Vagina (tissue), 2 donors: Measurements from ENCODE around the gene ANKRD11. TPM values are rescaled to one million over a fixed set of nuclear protein-coding genes. Genes with fewer than 3 reads are reported as not detected.
"Not testable (repeated sequence)": the region's sequence is repeated elsewhere in the genome, so short reads cannot be mapped to it uniquely, and the experiment has no call there.

Source experiments
- DNase-seq, 2 donors: peaks; one replicate each; pipeline ENCODE4 v3.0.0-alpha.2; 2017; ENCODE audit errors: extremely low spot score in 2 of 2
- H3K27ac ChIP-seq: fragments of 200-600 bp; sonication (generic); one replicate; pipeline ENCODE4 v1.5.1; 2019
- H3K27me3 ChIP-seq: fragments of 200-600 bp; sonication (generic); one replicate; pipeline ENCODE4 v1.5.1; 2019
- H3K36me3 ChIP-seq, 2 donors: fragments of 200-600 bp; sonication (generic); one replicate each; pipeline ENCODE4 v1.5.1; 2017 to 2019
- H3K4me1 ChIP-seq: fragments of 200-600 bp; sonication (generic); one replicate; pipeline ENCODE4 v1.5.1; 2019
- H3K4me3 ChIP-seq, 2 donors: fragments of 200-600 bp; sonication (generic); 1 replicate in 1 of 2; 2 replicates in 1 of 2; pipeline ENCODE4 v1.5.1; 2016 to 2019
- H3K9me3 ChIP-seq: fragments of 200-600 bp; sonication (generic); one replicate; pipeline ENCODE4 v1.5.1; 2019
- POLR2A ChIP-seq, 2 donors: fragments of 450-650 bp; IDR thresholded peaks; one replicate each; pipeline ENCODE4 v1.6.1; 2017; ENCODE audit warnings: antibody characterized with exemption in 2 of 2, mild to moderate bottlenecking in 2 of 2, moderate library complexity in 2 of 2
- POLR2AphosphoS5 ChIP-seq, 2 donors: sonication (generic); formaldehyde crosslinking; IDR thresholded peaks; one replicate each; pipeline ENCODE4 v1.9.0; 2017; ENCODE audit warnings: antibody characterized with exemption in 2 of 2, mild to moderate bottlenecking in 2 of 2, low read depth in 1 of 2; ENCODE audit not compliant: insufficient read depth in 1 of 2
- intact Hi-C: fragments of 100-400 bp; cut with DNase I; formaldehyde crosslinking; loops from one replicate; pipeline ENCODE4 v1.15.1; 2023
- total RNA-seq: library from RNA; depleted of rRNA; stranded (reverse); fragments of >200 nt; gene quantifications from one replicate; pipeline ENCODE4 v1.2.3, GENCODE V29; 2016
- TF ChIP-seq, protein P1 (sequence below), 3 experiments: fragments of 450-650 bp in 2 of 3; fragments of 200-600 bp in 1 of 3; sonication (generic) in 1 of 3; IDR thresholded peaks; one replicate each; pipeline ENCODE4 v1.5.1; 2017 to 2019; ENCODE audit warnings: antibody characterized with exemption in 3 of 3, mild to moderate bottlenecking in 2 of 3, moderate library complexity in 2 of 3

The ANKRD11 gene
- total RNA-seq, 1 donor from 2014 or later = 135 TPM

DNA sequence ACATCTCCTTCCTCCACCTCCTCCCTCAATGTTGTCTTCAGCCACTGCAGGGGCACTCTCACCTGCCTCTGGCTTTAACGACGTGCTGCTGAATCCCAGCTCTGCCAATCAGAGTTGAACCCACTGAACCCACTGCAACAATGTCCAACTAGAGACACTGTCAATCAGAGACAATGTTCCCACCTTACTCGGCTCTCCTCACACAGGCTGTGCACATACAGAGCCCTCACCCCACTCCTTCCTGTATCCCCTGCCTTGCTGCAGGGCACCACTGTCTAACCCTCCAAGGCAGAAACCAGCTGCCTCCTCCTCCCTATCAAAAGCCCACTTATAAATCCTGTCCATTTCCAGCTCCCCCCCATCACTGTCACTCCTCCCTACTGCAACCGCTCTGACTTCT, 58.7 kb downstream of the ANKRD11 start:
- DNase-seq = no peak
- intact Hi-C loops = no loop called here
- TF ChIP-seq POLR2AphosphoS5 (IDR thresholded peaks at IDR 0.05; ENCODE audit: insufficient read depth in 1 of 2, low read depth in 1 of 2) (no peak), POLR2A (IDR thresholded peaks at IDR 0.05) (no peak)
- TF ChIP-seq, protein P1, sequence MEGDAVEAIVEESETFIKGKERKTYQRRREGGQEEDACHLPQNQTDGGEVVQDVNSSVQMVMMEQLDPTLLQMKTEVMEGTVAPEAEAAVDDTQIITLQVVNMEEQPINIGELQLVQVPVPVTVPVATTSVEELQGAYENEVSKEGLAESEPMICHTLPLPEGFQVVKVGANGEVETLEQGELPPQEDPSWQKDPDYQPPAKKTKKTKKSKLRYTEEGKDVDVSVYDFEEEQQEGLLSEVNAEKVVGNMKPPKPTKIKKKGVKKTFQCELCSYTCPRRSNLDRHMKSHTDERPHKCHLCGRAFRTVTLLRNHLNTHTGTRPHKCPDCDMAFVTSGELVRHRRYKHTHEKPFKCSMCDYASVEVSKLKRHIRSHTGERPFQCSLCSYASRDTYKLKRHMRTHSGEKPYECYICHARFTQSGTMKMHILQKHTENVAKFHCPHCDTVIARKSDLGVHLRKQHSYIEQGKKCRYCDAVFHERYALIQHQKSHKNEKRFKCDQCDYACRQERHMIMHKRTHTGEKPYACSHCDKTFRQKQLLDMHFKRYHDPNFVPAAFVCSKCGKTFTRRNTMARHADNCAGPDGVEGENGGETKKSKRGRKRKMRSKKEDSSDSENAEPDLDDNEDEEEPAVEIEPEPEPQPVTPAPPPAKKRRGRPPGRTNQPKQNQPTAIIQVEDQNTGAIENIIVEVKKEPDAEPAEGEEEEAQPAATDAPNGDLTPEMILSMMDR (IDR thresholded peaks at IDR 0.05) = no peak
- Histone ChIP-seq H3K4me3 (no peak overlapping the region), H3K36me3 (no peaks in the 10 kb centered on the region), H3K27ac (no peak overlapping the region), H3K4me1 (peaks cover 69% of the 10 kb centered on the region), H3K9me3 (no peaks in the 10 kb centered on the region), H3K27me3 (no peaks in the 10 kb centered on the region)

DNA sequence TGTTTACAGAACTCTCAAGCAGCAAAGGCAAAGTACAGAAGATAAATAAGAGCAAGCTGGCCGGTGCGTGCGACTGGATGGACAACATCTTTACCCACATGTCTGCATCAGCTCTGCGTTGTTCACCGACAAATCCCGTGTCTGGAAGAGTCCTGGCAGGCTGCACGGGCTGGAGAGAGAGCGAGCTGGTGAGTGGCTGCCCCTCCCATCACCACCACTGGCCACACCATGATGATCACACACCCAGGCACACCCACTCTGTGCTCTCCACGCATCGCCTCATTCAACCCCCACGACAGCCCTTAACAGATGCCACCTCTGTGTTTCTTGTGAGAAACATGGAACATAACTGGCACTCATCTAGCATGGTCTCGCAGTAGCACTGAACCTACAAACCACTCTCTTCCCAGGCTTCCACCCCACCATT, 59.2 kb downstream of the ANKRD11 start:
- no peak overlapping the region for H3K27ac ChIP-seq
- H3K9me3 ChIP-seq = no peaks in the 10 kb centered on the region
- no peaks in the 10 kb centered on the region for H3K27me3 ChIP-seq
- H3K4me1 ChIP-seq = peaks cover 71% of the 10 kb centered on the region
- TF ChIP-seq, protein P1 (IDR thresholded peaks at IDR 0.05) = no peak
- no peak for TF ChIP-seq POLR2A (IDR thresholded peaks at IDR 0.05)
- TF ChIP-seq POLR2AphosphoS5 (IDR thresholded peaks at IDR 0.05; ENCODE audit: insufficient read depth in 1 of 2, low read depth in 1 of 2) = no peak
- intact Hi-C loops = no loop called here
- no peaks in the 10 kb centered on the region for H3K36me3 ChIP-seq
- DNase-seq = no peak
- no peak overlapping the region for H3K4me3 ChIP-seq

DNA sequence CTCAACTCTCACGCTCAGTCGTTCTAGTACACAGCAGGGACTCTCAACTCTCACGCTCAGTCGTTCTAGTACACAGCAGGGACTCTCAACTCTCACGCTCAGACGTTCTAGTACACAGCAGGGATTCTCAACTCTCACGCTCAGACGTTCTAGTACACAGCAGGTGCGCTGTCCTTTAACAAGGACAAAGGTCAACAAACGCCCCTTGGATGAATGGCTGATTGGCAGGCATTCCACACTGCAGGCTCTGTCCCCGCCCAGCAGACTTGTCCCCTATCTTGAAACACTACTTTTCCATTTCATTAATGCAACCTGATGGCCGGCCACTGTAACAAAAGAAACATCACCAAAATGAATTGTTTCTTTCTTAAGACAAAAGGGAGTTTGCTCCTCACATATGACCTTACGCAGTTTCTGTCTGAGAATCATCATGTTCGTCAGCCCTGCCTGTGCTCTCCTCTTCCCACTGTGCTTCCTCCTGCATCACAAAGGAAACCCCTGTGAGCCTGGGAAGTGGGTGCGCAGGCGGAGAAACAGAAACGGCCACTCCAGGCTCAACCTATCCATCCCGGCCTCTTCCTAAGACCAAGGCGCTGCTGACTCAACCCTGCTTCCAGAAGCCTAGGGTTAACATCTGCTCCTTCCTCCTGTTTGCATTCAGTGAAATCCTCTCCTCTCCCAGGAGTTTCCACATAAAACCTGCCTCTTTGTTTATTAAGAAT, 59.8 kb downstream of the ANKRD11 start:
- H3K4me3 ChIP-seq = no peak overlapping the region
- TF ChIP-seq POLR2AphosphoS5 (IDR thresholded peaks at IDR 0.05; ENCODE audit: insufficient read depth in 1 of 2, low read depth in 1 of 2) = no peak
- TF ChIP-seq POLR2A (IDR thresholded peaks at IDR 0.05) = no peak
- TF ChIP-seq, protein P1 (IDR thresholded peaks at IDR 0.05) = no peak
- intact Hi-C loops = no loop called here
- no peak for DNase-seq
- H3K36me3 ChIP-seq = no peaks in the 10 kb centered on the region
- H3K27me3 ChIP-seq = no peaks in the 10 kb centered on the region
- H3K27ac ChIP-seq = no peak overlapping the region
- no peaks in the 10 kb centered on the region for H3K9me3 ChIP-seq
- peaks cover 67% of the 10 kb centered on the region for H3K4me1 ChIP-seq

GRCh38 chr16:89428605-89429004, 61.8 kb downstream of the ANKRD11 start:
- H3K4me1 ChIP-seq = peaks cover 61% of the 10 kb centered on the region

GRCh38 chr16:89426736-89427530, 63.4 kb downstream of the ANKRD11 start:
- H3K36me3 ChIP-seq = no peaks in the 10 kb centered on the region
- H3K4me3 ChIP-seq = no peak overlapping the region
- TF ChIP-seq POLR2A (IDR thresholded peaks at IDR 0.05) (no peak), POLR2AphosphoS5 (IDR thresholded peaks at IDR 0.05; ENCODE audit: insufficient read depth in 1 of 2, low read depth in 1 of 2) (no peak)
- TF ChIP-seq, protein P1 (IDR thresholded peaks at IDR 0.05) = no peak
- no peaks in the 10 kb centered on the region for H3K9me3 ChIP-seq
- H3K27me3 ChIP-seq = no peaks in the 10 kb centered on the region
- no peak overlapping the region for H3K27ac ChIP-seq
- H3K4me1 ChIP-seq = peaks cover 61% of the 10 kb centered on the region
- DNase-seq = no peak
- intact Hi-C loops = no loop called here

More at GRCh38 chr16:89428605-89429004, 61.8 kb downstream of the ANKRD11 start:
- H3K27me3 ChIP-seq, intact Hi-C loops, H3K36me3 ChIP-seq, DNase-seq, H3K4me3 ChIP-seq, H3K9me3 ChIP-seq, H3K27ac ChIP-seq: not testable (repeated sequence)
